GM12865 (cell line): ENCODE data around the gene TUBB2A.

Experiments used
- DNase-seq: peaks from one replicate; pipeline ENCODE4 v3.0.0; 2010; ENCODE audit warnings: low read depth
- H3K4me3 ChIP-seq: 2 replicates; pipeline ENCODE4 v1.5.1; 2011; ENCODE audit warnings: mild to moderate bottlenecking, low read depth, low read length, control low read depth
- TF ChIP-seq, protein P1 (sequence below): IDR thresholded peaks from 2 replicates; pipeline ENCODE4 v1.5.1; 2011; ENCODE audit warnings: low read length, control low read depth, low read depth, inconsistent platforms; ENCODE audit not compliant: insufficient read depth; ENCODE audit errors: missing control alignments

The TUBB2A gene

DNA sequence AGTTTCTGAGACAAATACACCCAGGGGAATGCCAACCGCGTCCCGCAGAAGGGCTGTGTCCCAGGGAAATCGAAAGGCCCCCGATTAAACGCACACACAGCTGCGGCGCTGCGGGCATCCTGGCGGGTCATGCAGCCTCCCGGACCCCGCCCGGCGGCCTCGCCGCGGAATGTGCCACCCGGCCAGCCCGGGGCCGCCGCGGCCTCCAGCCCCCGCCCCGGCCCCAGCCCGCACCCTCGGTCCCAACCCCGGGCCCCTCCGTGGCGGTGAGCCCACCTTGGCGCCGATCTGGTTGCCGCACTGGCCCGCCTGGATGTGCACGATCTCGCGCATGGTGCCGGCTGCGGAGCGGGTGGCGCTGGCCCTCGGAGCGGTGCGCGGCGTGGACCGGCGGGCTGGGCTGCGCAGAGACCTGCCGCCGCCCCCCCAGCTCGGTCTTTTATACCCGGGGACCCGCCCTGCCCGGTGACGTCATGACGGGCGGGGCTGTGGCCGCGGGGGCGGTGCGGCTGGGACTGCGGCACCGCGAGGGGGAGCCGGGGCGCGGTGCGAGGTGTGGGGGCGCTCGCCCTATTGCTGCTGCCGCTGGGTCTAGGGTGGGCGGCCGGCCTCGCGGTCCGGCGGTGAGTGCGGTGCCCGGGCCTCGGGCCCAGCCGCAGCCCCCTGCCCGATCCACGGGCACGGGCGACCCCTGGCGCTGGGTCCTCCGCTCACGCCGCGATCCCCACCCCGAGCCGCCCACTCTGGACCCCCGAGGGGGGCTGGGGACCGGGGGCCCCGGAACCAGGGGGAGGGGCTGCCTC is at the start of gene TUBB2A:
TUBB2A (minus strand) TSS at position 414 of the 803 bp plus-strand sequence; CDS start at position 333, 81 bp downstream.
- TF ChIP-seq, protein P1, sequence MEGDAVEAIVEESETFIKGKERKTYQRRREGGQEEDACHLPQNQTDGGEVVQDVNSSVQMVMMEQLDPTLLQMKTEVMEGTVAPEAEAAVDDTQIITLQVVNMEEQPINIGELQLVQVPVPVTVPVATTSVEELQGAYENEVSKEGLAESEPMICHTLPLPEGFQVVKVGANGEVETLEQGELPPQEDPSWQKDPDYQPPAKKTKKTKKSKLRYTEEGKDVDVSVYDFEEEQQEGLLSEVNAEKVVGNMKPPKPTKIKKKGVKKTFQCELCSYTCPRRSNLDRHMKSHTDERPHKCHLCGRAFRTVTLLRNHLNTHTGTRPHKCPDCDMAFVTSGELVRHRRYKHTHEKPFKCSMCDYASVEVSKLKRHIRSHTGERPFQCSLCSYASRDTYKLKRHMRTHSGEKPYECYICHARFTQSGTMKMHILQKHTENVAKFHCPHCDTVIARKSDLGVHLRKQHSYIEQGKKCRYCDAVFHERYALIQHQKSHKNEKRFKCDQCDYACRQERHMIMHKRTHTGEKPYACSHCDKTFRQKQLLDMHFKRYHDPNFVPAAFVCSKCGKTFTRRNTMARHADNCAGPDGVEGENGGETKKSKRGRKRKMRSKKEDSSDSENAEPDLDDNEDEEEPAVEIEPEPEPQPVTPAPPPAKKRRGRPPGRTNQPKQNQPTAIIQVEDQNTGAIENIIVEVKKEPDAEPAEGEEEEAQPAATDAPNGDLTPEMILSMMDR, result peak; percentile 55
- DNase-seq, result peak; percentile 90
- peak within 1 kb of the TSS; percentile 84 for H3K4me3 ChIP-seq

DNA sequence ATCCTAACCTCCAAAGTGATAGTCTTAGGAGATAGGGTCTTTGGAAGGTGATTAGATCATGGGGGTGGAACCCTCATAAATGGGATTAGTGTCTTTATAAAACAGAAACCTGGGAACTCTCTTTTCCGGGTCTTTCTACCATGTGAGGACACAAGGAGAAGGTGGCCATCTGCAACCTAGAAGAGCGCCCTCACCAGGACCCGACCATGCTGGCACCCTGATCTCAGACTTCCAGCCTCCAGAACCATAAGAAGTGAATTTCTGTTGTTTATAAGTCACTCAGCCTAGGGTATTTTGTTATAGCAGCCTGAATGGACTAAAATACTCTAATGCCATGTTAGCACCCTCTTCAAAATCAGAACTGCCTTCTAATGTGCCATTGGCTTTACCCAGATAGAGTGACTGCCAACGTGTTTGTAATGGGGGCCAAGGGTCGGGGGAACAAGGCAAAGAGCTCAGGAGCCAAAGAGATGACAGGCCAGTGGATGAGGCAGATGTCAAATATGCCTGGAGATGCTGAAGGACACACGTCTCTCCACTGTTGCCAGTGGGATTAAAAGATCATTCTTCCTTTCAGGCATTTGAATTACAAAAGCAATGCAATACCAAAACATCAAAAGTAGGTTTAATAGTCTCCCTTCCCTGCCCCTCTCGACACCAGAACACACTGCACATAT is 49.1 kb upstream of the TUBB2A start:
- TF ChIP-seq, protein P1, result no peak
- no peak for DNase-seq
- no peak overlapping the region for H3K4me3 ChIP-seq

DNA sequence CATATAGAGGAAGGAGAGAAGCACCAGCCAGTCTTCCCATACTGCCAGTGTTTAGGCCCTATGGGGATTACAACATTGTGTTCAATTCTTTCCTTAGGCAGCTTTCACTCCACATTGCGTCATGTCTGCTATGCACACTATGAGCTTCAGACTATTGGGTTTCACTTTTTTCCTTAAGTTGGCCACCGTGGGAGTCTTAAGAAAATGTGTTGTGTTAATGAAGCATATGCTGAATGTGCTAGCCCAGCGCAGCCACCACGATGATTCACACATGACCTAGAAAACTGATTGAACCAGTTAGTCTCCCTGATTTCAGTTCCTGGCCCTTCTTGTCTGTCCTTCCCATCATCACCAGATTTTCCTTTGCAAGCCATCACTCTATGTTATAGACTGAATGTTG is 48.6 kb upstream of the TUBB2A start:
- DNase-seq, result peak; percentile 46
- TF ChIP-seq, protein P1, result no peak

GRCh38 chr6:3204921-3205320 is 47.6 kb upstream of the TUBB2A start:
- no peak for DNase-seq
- TF ChIP-seq, protein P1, result no peak
- no peak overlapping the region for H3K4me3 ChIP-seq

More for the DNA sequence above, 48.6 kb upstream of the TUBB2A start:
- no peak overlapping the region for H3K4me3 ChIP-seq

DNA sequence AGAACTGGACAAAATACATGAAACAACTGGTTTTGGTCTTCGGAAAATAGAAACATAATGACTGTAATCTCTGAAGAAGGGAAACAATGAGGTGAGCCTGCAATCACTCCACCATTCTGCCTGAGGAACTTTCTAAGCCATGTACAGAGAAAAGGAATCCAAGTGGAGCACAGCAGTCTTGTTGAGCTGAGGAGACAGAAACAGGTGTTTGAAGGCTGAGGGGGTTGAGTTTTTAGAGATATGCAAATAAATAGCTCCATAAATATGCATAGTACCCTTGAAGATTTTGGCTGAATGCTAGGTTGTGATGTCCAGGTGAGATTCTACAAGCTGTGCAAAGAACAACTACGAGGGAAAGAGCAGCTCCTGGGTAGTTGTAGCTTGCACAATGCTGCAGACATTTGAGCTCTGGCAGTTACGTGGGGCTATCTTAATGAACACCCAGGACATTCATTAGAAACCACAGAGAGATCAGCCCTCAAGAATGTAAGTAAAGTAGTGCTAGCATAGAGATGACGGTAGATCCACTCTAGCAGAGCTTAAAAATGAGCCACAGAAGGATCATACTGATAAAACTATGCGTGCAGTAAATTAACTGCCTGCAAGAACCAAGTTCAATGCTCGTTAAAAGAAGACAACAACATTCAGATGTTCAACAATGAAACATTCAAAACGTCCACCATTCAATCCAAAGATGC is 45.8 kb upstream of the TUBB2A start:
- peak; percentile 60 for DNase-seq
- peak overlapping the region; percentile 28; the same call in 1 of the 2 replicates for H3K4me3 ChIP-seq
- TF ChIP-seq, protein P1, result no peak

DNA sequence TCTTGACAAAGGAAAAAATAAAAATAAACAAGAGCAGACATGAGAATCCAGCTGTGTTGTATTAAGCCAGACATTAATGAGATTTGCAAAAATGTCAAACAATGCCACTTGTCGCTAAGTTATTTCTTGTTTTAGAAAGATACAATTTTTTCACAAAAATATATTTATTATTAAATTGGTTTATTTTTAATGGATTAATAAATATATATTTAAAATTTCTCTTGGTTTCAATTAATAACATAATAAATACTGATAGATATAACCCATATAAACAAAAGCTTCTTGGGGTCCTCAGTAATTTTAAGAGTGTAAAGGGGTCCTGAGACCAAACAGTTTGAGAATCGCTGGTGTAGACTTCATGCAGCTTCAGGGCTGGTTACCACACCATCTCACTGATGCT is 44.0 kb upstream of the TUBB2A start:
- TF ChIP-seq, protein P1, result no peak
- DNase-seq, result no peak
- no peak overlapping the region for H3K4me3 ChIP-seq
